DND-41 (cell line): ENCODE measurements around the gene TRAF3IP1.

Source experiments
- ATAC-seq: fragments of 200-7000 bp; cut with Tn5 transposase; 3 replicates; pipeline ENCODE4 v1.9.1; 2021; ENCODE audit warnings: low read depth; ENCODE audit not compliant: insufficient read depth
- DNase-seq: peaks from one replicate; pipeline ENCODE4 v3.0.0-alpha.2; 2020
- H2AFZ ChIP-seq: 2 replicates; pipeline ENCODE4 v1.6.0; 2012; ENCODE audit warnings: low read depth, low read length
- H3K27ac ChIP-seq: 2 replicates; pipeline ENCODE4 v1.5.1; 2012; ENCODE audit warnings: low read length, inconsistent platforms
- H3K27me3 ChIP-seq: fragments of 200-600 bp; sonication (generic); 2 replicates; pipeline ENCODE4 v1.6.0; 2012; ENCODE audit warnings: low read length, mild to moderate bottlenecking, inconsistent platforms; ENCODE audit not compliant: insufficient read depth, poor library complexity
- H3K36me3 ChIP-seq: 2 replicates; pipeline ENCODE4 v1.5.1; 2012; ENCODE audit warnings: low read length, inconsistent platforms; ENCODE audit not compliant: insufficient read depth
- H3K4me1 ChIP-seq: 2 replicates; pipeline ENCODE4 v1.5.1; 2012; ENCODE audit warnings: mild to moderate bottlenecking, low read length; ENCODE audit not compliant: insufficient read depth
- H3K4me2 ChIP-seq: 2 replicates; pipeline ENCODE4 v1.6.0; 2012; ENCODE audit warnings: mild to moderate bottlenecking, moderate library complexity, low read length, inconsistent platforms; ENCODE audit not compliant: insufficient read depth
- H3K4me3 ChIP-seq, 2 experiments: fragments of 200-600 bp in 1 of 2; shearing (Covaris generic) in 1 of 2; 2 replicates each; pipeline ENCODE4 v1.5.1; 2012 to 2016; ENCODE audit warnings: inconsistent platforms in 2 of 2, low read length in 2 of 2, mild to moderate bottlenecking in 2 of 2, low read depth in 1 of 2, moderate library complexity in 1 of 2
- H3K79me2 ChIP-seq: 2 replicates; pipeline ENCODE4 v1.6.0; 2012; ENCODE audit warnings: low read length, inconsistent platforms; ENCODE audit not compliant: insufficient read depth
- H3K9ac ChIP-seq: 2 replicates; pipeline ENCODE4 v1.6.0; 2012; ENCODE audit warnings: low read depth, mild to moderate bottlenecking, inconsistent platforms, low read length, moderate library complexity
- H3K9me3 ChIP-seq: 2 replicates; pipeline ENCODE4 v1.5.1; 2012; ENCODE audit warnings: low read length, moderate library complexity, mild to moderate bottlenecking, inconsistent platforms; ENCODE audit not compliant: insufficient read depth, severe bottlenecking
- H4K20me1 ChIP-seq: 2 replicates; pipeline ENCODE4 v1.6.0; 2012; ENCODE audit warnings: low read length; ENCODE audit not compliant: insufficient read depth
- EZH2 ChIP-seq: IDR thresholded peaks from 3 replicates; pipeline ENCODE4 v1.6.1; 2012; ENCODE audit warnings: borderline replicate concordance, low read depth, mild to moderate bottlenecking, moderate library complexity, low read length, inconsistent platforms; ENCODE audit not compliant: severe bottlenecking
- TF ChIP-seq, protein P1 (sequence below): IDR thresholded peaks from 2 replicates; pipeline ENCODE4 v1.5.1; 2012; ENCODE audit warnings: borderline replicate concordance, low read length, moderate library complexity, mild to moderate bottlenecking; ENCODE audit not compliant: poor library complexity, severe bottlenecking; ENCODE audit errors: extremely low read depth

The TRAF3IP1 gene

DNA sequence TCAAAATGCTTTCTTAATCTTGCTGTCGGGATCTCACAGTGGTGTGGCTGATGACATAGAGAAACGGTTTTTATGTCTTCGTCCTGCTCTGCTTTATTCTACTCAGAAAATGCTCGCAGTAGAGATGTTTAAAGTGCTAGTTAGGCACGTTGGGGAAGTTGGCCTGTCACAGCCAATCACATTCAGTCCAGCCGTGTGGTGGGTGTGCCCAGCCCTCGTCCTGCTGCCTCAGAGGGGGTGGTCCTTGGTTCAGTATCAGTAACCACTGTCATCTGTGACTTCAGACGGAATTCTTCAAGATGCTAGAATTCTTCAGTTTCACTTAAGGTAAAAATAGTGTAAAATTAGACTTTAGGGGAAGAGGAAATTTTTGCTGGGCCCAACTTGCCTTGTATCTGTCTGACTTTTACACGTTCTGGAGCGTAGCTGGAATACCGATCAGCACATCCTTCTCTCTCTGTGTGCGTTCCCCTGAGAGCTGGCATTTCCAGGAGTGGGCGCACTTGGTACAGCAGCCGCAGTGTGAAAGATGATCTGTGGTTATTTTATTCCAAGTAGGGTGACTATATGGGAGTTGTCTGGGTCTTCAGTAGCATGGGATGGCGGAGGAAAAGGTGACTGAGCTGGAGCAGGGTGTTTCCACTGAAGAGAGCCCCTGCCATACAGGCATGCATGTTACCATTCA is 18.5 kb downstream of the TRAF3IP1 start:
- no peak overlapping the region for H2AFZ ChIP-seq
- no peak overlapping the region for H3K27ac ChIP-seq
- no peaks in the 10 kb centered on the region for H3K4me1 ChIP-seq
- H3K4me2 ChIP-seq = no peak overlapping the region
- H3K4me3 ChIP-seq = no peak overlapping the region
- DNase-seq (no peak), ATAC-seq (no peak)
- no peaks in the 10 kb centered on the region for H3K27me3 ChIP-seq
- no peak overlapping the region for H3K9ac ChIP-seq
- H4K20me1 ChIP-seq = no peaks in the 10 kb centered on the region
- H3K79me2 ChIP-seq = no peaks in the 10 kb centered on the region
- no peak for TF ChIP-seq EZH2
- TF ChIP-seq, protein P1, sequence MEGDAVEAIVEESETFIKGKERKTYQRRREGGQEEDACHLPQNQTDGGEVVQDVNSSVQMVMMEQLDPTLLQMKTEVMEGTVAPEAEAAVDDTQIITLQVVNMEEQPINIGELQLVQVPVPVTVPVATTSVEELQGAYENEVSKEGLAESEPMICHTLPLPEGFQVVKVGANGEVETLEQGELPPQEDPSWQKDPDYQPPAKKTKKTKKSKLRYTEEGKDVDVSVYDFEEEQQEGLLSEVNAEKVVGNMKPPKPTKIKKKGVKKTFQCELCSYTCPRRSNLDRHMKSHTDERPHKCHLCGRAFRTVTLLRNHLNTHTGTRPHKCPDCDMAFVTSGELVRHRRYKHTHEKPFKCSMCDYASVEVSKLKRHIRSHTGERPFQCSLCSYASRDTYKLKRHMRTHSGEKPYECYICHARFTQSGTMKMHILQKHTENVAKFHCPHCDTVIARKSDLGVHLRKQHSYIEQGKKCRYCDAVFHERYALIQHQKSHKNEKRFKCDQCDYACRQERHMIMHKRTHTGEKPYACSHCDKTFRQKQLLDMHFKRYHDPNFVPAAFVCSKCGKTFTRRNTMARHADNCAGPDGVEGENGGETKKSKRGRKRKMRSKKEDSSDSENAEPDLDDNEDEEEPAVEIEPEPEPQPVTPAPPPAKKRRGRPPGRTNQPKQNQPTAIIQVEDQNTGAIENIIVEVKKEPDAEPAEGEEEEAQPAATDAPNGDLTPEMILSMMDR = no peak
- no peaks in the 10 kb centered on the region for H3K9me3 ChIP-seq
- peaks cover 22% of the 10 kb centered on the region; the same call in 1 of the 2 replicates for H3K36me3 ChIP-seq

DNA sequence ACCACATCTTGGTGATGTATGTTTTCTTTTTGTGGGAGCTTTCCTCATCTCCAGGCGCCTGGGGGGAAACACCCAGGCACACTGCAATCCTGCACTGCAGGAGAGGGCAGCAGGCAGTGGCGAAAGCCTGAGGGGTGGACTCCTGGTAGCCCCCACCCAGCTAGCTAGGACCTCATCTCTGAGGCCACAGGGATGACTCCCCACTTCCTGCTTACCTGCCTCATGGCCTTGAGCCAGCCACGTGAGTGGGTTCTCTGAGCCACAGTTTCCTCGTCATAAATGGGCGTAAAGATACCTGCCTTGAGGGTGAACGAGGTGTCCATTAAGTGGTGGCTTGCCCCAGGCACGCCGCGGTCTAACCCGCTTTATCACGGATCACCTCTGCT is 19.1 kb downstream of the TRAF3IP1 start:
- no peak overlapping the region for H2AFZ ChIP-seq
- no peak for ATAC-seq
- no peaks in the 10 kb centered on the region for H4K20me1 ChIP-seq
- H3K27me3 ChIP-seq = no peaks in the 10 kb centered on the region
- TF ChIP-seq, protein P1 = no peak
- TF ChIP-seq EZH2 = no peak
- H3K9me3 ChIP-seq = no peaks in the 10 kb centered on the region
- DNase-seq = no peak
- no peak overlapping the region for H3K4me3 ChIP-seq
- no peak overlapping the region for H3K27ac ChIP-seq
- H3K79me2 ChIP-seq = no peaks in the 10 kb centered on the region
- H3K4me2 ChIP-seq = no peak overlapping the region
- no peaks in the 10 kb centered on the region for H3K4me1 ChIP-seq
- H3K36me3 ChIP-seq = peaks cover 21% of the 10 kb centered on the region; the same call in 1 of the 2 replicates
- H3K9ac ChIP-seq = no peak overlapping the region

DNA sequence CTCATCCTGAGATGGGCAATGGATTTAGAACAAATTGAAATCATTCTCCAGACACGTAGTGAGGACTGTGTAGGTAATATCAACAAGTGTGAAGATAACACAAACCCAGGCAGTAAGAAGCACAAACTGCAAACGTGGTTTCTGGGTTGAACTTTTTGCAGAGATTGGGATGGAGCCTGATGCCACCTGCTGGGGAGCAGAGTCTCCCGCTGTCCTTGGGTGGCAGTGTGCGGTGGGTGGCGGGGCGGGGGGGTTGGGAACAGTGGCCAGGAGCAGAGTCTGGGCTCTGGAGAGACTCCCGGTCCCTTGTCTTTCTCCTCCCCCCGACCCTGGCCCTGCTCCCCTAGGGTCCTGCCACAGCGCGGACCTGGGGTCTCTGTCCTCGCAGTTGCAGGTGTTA is 19.5 kb downstream of the TRAF3IP1 start:
- H3K27me3 ChIP-seq = no peaks in the 10 kb centered on the region
- no peak overlapping the region for H2AFZ ChIP-seq
- no peak overlapping the region for H3K4me3 ChIP-seq
- no peaks in the 10 kb centered on the region for H3K4me1 ChIP-seq
- TF ChIP-seq, protein P1 = peak; percentile 25
- no peak for TF ChIP-seq EZH2
- no peaks in the 10 kb centered on the region for H3K79me2 ChIP-seq
- H3K36me3 ChIP-seq = peaks cover 20% of the 10 kb centered on the region; the same call in 1 of the 2 replicates
- H4K20me1 ChIP-seq = no peaks in the 10 kb centered on the region
- no peak overlapping the region for H3K27ac ChIP-seq
- H3K9ac ChIP-seq = no peak overlapping the region
- no peak for DNase-seq
- ATAC-seq = no peak
- H3K4me2 ChIP-seq = no peak overlapping the region
- H3K9me3 ChIP-seq = no peaks in the 10 kb centered on the region

DNA sequence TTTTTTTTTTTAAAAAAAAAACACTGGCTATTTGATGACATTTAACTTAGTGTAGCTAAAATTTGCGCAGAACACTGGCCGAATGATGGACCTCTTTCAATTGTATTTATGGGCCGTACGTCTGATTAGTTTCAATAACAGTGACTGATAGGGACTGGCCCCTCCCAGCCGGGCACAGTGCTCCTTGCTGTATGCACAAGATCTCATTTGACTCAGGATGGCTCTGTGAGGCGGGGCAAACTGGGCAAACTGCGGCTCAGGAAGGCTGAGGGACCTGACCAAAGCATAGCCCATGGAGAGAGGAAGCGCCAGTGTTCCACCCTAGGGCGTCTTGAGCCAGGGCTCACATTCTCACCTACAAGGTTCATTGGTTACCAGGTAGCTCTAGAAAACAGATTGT is 21.2 kb downstream of the TRAF3IP1 start:
- ATAC-seq (no peak), DNase-seq (no peak)
- no peak overlapping the region for H3K4me2 ChIP-seq
- TF ChIP-seq EZH2 = no peak
- TF ChIP-seq, protein P1 = no peak
- no peaks in the 10 kb centered on the region for H3K79me2 ChIP-seq
- peaks cover 14% of the 10 kb centered on the region; the same call in 1 of the 2 replicates for H3K36me3 ChIP-seq
- H3K9ac ChIP-seq = no peak overlapping the region
- H3K9me3 ChIP-seq = no peaks in the 10 kb centered on the region
- H3K27me3 ChIP-seq = no peaks in the 10 kb centered on the region
- H2AFZ ChIP-seq = no peak overlapping the region
- H4K20me1 ChIP-seq = no peaks in the 10 kb centered on the region; the same call in 1 of the 2 replicates
- H3K4me3 ChIP-seq = no peak overlapping the region
- no peaks in the 10 kb centered on the region for H3K4me1 ChIP-seq
- no peak overlapping the region for H3K27ac ChIP-seq
